ENCODE results near the gene CDH4. TPM values are rescaled to one million over a fixed set of nuclear protein-coding genes. Genes with fewer than 3 reads are reported as not detected.

Gene CDH4
- total RNA-seq, 1 donor from 2014 or later, result 9.2 TPM

DNA sequence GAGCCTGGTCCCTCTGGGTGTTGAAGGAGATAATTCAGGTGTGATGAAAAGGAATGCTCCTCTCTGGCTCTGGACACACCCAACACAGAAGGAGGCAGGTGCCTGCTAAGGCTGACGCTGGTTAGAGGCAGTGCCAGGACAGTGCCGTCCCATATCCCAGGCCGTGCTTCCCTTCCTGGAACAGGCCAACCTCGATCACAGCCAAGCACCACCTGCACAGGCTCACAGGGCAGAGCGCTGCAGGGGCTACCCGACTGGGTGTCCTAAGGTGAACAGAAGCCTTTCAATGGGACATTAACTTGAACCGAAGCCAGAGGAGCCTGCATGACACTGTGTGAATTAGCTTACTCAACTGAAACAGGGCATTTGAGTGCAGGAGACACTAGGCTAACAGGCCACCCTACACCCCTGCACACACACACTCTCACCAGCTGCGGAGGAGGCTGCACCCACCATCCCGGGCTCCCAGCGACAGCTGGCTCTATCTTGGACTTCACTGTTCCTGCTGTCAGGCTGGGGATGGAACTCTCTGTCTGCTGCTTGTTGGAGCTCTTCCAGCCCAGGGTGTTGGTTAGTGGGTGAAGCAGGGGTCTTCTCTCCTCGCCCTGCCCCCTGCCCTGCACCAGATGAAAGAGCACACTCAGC, 466.4 kb downstream of the CDH4 start:
- no peak for DNase-seq (ENCODE audit: extremely low read depth, low read depth, low spot score)

DNA sequence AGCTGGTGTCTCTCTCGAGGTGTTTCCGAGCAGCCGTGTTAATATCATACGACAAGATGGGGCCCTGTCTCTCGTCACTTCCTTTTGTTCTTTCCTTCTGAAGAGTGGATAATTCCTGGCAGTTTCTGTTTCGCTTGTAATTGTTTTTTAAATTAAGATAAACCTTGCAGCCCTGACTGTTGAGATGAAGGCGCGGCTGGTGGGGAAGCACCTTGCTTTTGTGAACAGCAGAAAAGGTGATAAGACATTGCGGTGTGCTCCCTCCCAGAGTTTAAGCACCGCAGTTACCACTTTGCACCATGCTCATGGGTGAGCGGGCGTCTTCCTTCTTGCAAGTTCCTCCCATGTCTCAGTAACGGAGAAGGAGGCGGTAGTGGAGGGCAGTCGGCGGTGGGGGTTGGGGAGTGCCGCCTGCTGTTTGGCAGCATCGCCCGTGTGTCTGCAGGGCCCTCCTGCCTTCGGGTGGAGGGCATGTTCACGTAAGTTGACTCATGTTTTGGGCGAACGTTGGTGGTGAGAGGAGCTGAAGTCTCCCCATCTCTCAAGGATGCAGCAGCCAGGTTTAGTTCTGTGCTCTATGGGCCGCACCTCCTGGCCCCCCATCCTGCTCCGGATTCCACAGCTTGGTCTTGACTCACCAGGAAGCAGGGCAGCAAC, 467.8 kb downstream of the CDH4 start:
- no peak for DNase-seq (ENCODE audit: extremely low read depth, low read depth, low spot score)

DNA sequence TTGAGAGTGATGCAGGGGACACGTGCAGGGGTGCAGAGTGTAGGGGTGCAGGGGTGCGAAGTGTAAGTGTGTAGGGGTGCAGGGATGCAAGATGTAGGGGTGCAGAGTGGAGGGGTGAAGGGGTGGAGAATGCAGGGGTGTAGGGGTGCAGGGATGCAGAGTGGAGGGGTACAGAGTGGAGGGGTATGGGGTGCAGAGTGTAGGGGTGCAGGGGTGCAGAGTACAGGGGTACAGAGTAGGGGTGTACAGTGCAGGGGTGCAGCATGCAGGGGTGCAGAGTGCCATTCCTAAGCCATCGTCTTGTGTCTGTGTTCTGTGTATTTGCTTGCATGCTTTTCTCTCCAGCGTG, 468.3 kb downstream of the CDH4 start:
- DNase-seq (ENCODE audit: extremely low read depth, low read depth, low spot score), result no peak

DNA sequence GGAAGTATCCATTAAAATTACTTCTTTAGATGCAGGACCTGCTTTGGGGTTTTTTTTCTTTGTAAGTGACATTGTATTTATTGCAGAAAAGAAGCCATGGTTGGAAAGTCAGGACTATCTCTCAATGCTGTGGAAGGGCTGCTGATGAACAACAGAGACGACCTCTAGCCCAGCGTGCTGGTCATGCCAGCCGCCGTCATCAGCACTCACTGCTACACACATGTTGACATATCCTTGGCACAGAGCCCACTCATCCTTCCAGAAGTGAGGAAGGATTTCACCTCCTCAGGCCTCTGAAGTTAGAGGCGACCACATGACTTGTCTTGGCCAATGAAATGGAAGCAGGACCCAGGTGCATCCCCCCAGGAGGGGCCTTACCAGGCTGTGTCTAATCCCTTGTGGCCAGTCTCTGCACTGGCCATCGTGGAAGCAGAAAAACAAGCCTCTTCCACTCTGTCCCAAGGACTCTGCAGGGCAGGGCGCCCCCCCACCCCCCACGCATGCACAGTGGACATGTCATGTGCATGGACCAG, 470.2 kb downstream of the CDH4 start:
- no peak for DNase-seq (ENCODE audit: extremely low read depth, low read depth, low spot score)

DNA sequence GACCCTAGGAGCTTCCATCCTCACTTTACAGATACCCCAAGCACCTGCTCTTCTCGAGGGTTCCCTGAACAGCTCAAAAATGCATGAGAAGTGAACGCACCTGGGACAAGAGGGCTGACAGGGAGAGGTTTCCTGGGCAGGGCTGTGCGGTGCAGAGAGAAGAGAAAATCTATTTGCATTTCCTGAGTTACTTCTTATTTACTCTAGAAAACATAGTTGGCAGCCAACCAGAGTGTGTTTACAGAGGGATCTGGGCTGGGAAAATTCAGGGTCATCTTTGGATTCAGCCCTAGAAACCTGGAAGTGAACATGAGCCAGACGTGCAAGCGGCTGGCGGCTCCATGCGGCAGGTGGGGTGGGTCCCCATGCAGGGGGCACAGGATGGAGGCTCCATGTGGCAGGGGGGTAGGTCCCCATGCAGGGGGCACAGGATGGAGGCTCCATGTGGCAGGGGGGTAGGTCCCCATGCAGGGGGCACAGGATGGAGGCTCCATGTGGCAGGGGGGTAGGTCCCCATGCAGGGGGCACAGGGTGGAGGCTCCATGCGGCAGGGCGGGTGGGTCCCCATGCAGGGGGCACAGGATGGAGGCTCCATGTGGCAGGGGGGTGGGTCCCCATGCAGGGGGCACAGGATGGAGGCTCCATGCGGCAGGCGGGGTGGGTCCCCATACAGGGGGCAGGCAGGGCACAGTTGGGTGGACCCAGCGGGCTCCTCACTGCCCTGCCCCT, 471.6 kb downstream of the CDH4 start:
- DNase-seq (ENCODE audit: extremely low read depth, low read depth, low spot score), result no peak

DNA sequence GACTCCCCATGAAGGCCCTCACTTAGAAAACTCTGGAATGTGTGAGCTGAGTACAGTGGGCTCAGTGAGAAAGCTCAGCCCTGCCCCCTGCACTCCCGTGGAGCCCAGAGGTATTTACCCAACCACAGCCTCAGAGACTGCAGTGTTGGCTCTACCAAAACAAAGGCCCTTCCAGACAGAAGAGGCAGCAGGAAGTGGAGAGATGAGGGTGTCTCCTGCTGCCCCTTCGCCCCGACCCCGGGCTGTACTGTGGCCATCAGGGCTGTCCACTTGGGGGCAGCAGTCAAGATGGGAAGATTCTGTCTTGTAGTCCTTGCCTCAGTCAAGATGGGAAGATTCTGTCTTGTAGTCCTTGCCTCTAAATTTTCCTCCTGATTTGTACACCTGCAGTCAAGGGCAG, 472.3 kb downstream of the CDH4 start:
- no peak for DNase-seq (ENCODE audit: extremely low read depth, low read depth, low spot score)

DNA sequence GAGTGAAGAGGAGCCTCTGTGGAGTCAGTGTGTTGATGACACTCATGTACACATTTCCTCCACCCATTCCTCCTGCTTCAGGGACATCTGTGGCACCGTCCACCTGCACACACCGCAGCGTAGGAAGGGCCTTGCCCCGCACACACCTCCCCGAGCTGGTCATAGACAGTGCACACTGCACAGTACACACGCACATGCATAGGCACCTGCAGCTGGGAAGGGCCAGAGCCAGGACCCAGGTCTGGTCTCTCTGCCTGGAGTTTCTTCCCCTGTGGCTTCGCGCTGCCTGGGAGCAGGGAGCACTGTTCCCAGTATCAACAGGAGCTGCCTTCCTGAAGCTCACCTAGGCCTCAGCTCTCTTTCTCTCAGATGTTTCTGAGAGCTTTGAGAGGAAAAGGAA, 473.1 kb downstream of the CDH4 start:
- no peak for DNase-seq (ENCODE audit: extremely low read depth, low read depth, low spot score)

DNA sequence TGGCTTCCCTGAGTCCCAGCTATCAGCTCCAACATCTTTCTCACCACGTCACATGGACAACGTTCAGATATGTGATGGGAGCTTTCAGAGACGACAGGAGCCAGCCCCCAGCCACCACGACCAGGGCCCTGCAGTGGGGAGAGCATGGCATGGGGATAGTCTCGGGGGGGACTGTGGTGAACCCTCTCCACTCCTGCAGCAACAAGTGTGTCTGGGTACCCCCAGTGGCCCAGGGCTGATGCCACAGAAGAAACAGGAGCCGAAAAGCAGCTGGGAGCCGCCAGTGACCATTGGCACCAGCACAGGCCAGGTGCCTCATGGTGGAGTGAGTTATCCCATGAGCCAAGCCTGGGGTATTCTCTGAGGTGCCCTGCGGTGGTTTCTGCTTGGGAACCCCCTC, 473.9 kb downstream of the CDH4 start:
- no peak for DNase-seq (ENCODE audit: extremely low read depth, low read depth, low spot score)

DNA sequence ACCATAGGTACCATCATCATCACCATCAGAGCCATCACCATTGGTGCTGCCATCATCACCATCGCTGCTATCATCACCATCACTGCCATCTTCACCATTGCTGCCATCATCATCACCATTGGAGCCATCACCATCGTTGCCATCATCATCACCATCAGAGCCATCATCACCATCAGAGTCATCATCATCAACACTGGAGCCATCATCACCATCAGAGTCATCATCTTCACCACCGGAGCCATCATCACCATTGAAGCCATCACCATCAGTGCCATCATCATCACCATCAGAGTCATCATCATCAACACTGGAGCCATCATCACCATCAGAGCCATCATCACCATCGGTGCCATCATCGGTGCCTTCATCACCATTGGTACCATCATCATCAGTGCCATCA, 474.9 kb downstream of the CDH4 start:
- DNase-seq (ENCODE audit: extremely low read depth, low read depth, low spot score), result no peak

DNA sequence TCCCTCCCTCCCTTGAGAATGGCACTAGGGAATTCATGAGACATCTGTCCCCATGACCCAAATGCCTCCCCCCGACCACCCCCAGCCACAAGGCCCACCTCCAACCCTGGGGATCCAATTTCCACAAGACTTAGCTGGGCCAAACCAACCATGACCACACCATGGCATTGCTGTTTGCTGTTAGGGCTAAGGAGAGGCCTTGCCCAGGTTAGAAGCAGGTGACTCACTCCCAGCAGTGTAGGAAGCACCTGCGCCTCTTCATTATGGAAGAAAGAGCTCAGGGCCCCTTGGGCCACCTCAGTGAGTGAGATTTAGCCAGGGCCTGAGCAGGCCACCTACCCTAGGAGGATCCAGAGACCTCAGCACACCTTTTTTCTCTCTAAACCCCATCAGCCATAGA, 475.7 kb downstream of the CDH4 start:
- no peak for DNase-seq (ENCODE audit: extremely low read depth, low read depth, low spot score)

DNA sequence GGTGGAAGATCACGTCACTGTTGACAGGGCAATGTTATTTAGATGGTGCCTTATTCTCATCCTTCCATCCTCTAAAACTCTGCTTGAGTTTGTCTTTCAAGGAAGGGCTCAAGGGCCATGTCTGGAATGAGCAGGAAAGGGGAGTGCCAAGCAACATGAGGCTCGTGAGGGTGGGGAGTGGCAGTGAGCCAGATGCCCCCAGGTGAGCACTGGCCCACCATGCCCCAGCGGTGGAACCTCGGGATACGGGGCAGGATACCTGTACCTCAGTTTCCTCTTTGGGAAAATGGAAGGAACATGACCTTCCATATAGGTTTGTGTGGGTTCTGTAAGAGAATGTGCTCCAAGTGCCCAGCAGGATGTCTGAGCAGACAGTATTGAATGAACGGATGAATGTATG, 476.3 kb downstream of the CDH4 start:
- no peak for DNase-seq (ENCODE audit: extremely low read depth, low read depth, low spot score)

DNA sequence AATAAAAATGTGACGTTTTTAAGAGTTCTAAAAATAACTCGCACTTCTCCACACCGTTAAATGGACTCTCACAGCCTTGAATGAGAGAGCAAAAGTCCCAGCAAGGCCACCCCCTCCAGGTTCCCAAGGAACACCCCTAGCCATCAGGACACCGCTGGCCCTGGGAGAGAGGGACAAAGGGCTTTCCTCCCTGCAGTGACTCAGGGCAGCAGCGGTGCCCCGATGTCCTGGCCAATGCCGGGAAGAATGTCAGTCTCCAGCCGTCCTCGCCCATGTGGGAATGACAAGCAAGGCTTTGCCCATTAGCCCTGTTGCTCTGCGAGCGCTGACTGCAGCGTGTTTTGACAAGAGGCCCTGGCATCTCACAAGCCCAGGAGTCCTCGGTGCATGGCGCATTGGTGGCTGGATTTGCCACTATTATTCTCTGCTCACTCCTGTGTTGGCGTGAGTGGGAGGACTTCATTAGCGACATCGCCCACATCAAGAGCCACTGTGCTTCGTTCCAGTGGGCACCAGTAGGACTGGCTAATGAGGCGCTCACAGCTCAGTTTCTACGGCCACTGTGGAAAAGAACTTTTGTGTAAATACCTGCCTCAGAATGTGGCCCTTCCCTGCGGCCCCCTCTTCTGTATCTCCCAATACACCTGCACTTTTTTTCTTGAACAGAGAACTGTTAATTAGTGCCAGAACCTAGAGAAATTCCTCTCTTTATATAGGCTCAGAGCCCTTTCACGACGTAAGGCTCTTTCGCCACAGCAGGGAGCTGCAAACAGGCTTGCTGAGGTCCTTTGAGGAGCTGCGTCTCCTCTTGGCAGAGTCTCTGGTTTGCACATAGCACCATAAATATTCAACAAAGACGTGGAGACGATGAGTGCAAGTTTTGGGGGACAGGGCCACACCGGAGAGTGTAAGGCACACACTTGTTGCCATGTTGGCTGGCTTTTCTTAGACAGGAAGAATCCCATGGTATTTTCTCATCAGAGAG, 477.0 kb downstream of the CDH4 start:
- DNase-seq (ENCODE audit: extremely low read depth, low read depth, low spot score), result no peak

DNA sequence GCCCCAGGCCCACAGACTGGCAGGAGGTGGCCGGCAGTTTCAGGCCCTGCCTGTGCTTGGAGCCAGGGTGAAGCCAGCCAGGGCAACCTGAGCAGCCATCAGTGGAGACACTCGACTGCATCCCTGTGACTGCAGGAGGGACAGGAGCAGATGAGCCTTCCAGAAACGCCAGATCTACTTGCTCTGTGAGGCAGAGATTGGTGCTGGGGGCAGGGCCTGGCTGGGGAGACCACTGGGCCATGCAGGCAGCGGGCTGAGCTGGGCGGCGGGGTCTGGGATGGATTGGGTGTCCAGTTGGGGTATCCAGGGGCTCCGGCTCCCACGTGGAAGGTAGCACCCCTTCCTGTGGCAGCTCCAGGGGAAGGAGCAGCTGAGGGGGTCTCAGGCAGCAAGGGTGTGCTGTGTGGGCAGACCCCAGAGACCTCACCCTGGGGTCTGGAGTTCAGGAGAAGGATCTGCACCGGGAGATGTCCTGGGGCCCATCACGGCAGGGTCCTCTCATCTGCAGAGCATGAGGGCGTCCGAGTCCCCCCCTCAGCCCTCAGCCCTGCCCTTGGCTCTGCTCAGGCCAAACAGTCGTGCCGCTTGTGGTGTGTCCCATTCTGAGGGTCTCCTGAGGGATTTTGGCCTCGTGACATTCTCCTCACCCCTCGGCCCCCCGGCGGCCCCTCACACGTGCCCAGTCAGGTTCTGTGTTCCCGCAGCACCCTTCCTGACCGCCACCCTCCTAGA, 478.7 kb downstream of the CDH4 start:
- no peak for DNase-seq (ENCODE audit: extremely low read depth, low read depth, low spot score)

DNA sequence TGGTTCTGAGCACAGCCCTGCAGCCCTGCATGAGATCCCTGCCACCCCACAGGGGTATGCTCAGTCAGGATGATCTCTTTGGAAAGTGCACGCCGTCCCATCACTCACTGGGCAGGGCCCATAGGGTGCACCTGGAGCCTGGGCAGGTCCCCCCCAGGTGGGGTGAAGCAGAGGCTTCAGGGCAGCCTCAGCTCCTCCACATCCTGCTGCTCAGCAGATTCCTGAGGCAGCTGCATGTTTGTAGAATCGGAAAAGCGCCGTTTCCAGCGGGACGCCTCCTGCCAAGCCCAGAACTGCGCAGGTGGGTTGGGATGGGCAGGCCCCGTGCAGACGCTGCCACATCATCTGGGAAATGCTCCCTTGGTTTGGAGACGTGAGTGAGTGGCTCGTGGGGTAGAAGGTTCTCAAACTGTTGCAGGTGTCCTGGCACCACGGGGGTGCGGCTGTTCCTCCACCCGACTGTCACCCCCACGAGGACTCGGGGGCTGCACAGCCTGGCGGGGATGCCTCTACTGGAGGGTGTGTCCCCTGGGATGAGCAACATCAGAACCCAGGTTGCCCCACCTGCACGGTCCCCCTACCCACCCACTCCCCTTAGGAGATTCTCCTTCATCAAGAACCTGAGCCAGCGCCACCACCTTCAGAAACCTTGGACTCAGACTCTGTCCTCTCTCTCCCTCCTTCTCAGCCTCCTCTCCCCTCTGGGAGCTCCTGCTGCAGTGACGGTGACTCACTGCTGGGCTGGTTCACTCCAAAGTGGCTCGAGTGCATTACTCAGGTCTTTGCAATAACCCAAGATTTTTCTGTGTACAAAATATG, 479.5 kb downstream of the CDH4 start:
- no peak for DNase-seq (ENCODE audit: extremely low read depth, low read depth, low spot score)

DNA sequence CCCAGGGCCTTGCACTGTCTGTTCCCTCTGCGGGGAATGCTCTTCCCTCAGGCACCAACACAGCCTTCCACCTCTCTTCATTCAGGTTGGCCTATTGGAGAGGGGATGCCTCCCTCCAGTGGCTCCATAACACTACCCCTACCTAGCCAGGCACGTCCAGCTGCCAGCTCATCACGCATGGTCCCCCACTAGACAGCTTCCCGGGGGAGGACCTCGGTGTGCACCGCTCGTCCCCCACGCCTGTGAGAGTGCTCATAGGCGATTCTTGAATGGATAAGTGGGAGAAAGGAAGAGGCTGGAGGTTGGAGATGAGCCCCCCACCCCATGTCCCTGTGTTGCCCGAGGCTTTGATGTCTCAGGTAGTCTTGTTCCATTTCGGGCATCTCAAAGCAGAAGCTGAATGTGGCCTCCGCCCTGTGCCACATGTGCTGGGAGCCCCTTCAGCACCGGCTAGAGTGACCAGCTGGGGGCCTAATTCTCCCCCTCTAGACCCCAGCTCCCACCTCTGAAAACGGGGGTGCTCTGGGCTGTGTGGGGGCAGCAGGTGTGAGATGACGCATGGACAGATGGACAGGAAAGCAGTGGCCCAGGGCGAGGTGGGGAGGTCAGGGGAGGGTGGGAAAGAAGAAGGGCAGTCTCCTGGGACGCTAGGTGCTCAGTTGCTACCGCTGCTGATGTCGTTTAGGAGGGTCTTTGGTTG, 480.6 kb downstream of the CDH4 start:
- DNase-seq (ENCODE audit: extremely low read depth, low read depth, low spot score), result no peak

DNA sequence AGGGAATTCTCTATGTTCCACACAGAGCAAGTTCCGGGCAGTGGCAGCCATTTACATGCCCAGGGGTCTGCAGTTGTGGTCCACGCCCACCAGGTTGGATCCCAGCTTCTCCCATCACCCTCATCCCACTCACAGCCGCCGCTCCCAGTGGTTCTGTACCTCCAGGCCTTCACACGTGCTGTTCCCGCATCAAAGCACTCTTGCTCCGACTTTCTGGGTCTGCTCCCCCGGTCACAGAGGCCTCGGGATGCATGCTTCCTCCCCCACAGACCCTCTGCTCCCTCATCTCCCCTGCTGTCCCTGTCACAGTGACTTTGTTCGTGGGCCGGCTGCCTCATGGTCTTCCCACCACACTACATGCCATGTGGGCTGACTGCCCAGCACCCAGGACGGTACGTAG, 481.2 kb downstream of the CDH4 start:
- no peak for DNase-seq (ENCODE audit: extremely low read depth, low read depth, low spot score)

DNA sequence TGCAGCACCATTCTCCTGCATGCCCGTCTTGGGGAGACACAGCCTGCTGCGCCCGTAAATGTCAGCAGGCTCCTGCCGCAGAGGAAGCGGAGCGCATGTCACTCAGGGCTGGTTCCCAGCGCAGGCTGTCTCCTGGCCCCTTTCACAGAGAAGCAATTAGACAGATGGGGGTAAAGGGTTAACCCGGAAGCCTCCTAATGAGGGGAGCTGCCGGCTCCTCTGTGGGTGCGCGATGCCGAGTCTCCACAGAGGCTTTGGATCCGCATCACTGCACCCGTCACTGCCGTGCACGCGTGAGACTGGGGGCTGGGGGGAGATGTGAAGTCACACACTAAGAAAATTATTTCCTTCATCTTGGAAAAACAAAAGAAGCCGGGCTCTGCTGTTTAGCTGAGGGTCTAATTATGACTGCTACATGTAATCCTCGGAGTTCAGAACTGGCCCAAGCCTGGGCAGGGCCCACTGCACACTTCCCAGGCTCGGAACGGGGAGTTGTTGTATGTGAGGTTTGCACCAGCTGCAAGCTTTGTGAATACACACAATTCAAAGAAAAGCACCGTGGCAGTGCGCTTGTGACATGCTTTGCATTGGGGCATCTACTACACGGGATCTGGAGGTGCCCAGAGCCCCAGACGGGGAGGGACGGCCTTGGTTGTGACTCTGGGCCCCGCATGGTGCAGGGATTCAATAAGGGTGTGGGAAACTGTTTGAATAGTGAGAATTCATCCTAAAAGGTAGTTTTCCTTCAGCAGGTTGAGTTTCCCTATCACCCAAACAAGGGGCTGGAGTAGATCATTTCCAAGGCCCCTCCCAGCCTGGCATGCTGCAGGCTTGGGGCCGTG, 482.1 kb downstream of the CDH4 start:
- DNase-seq (ENCODE audit: extremely low read depth, low read depth, low spot score), result no peak

Data from glomerular endothelial cell (primary cell).